NCI-H187 treated with DMSO at 0.1 percent for 48 hours (cell line): ENCODE results near the gene ABLIM1.

Experiments used
- DNase-seq: peaks from one replicate; lab custom pipeline; 2025; lab: John Stamatoyannopoulos, UW

ABLIM1 gene

DNA sequence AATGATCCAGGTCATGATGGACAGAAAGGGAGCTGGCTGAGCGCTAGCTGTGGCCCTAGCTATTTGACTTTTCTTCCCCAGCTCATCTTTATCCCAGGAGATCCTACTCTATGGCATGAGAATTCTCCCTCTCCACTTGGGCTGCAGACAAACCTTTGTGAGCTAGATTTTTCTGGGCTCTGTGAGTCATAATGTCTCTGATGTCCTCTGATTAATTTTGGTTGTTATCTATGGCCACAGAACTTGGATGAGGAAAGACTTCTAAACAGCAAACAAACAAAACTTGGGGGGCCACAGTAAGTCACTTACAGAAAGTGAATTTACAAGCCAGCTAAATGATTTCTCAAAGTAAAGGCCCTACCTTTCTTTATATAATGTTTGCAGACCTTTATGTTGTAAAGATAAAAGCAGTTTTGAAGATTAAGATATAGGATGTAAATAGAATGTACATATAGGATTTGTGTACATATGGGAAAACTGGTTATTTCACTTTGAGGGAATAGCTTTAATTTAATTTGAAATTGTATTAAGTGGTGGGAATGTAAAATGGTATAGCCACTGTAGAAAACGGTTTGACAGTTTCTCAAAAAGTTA lies 10.4 kb downstream of the ABLIM1 start:
- no peak for DNase-seq

DNA sequence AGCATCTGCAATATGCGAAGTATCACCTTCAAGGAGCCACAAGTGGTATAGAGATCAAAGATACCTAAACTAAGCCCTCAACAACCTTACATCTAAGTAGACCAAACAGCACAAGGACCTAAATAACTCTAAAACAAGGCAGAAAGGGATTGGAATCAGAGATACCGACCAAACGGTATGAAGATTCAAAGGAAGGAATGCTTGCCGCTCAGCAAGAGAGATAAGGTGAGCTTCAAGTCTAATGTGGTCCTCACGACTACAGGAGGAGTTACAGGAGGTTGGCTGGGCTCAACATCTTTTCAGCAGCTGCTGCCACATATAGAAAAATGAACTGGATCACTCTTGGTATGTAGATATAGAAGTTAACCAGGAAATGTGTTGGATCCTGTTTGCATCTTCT lies 11.6 kb downstream of the ABLIM1 start:
- no peak for DNase-seq

DNA sequence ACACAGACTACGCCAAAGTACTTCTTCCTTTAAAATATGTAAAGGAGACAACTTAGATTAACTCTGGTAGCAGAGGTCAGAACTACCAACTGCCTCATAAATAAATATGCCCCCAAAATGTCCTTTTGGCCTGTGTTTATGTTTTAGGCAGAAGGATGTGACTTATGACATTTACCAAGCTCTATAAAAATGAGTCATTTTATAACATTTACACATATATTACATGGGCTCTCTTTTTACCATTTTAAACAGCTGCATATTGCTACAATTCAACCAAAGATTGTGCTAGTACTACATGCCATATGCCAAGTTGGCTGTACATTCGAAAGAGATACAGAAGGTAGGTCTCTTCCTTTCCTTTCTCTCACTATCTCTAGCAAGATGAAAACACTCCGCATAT lies 12.4 kb downstream of the ABLIM1 start:
- no peak for DNase-seq

DNA sequence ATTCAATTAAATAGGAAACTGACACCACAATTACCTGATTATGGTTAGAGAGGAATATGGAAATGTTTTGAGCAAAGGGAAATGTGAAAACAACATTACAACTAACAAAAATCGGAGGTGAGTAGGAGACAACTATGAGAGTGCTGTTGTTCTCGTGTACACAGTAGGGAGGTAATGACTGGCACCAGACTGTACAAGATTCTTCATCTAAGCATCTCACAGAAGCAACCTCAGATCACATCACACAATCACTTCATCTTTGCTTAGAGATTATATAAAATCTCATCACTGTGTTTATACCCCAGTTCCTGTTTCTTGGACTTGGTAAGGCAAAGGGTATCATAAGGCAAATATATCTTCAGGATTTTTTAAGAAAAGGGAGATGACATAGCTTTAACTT lies 14.9 kb downstream of the ABLIM1 start:
- no peak for DNase-seq

DNA sequence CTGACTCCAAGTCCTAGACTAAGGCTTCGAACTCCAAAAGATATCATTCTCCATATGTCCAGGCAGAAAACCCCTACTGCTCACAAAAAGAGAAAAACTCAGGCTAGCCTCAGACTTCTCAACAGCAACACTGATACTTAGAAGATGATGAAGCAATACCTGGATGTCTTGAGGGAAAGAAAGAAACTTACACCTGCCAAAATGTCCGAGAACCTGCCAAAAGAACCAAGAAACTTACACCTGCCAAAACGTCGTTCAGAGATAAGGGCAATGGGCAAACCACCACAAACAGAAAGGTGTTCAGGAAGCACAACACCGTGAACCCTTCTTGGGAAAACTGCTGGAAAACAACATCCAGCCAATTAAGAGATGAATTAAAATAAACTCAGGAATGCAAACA lies 15.3 kb downstream of the ABLIM1 start:
- no peak for DNase-seq

DNA sequence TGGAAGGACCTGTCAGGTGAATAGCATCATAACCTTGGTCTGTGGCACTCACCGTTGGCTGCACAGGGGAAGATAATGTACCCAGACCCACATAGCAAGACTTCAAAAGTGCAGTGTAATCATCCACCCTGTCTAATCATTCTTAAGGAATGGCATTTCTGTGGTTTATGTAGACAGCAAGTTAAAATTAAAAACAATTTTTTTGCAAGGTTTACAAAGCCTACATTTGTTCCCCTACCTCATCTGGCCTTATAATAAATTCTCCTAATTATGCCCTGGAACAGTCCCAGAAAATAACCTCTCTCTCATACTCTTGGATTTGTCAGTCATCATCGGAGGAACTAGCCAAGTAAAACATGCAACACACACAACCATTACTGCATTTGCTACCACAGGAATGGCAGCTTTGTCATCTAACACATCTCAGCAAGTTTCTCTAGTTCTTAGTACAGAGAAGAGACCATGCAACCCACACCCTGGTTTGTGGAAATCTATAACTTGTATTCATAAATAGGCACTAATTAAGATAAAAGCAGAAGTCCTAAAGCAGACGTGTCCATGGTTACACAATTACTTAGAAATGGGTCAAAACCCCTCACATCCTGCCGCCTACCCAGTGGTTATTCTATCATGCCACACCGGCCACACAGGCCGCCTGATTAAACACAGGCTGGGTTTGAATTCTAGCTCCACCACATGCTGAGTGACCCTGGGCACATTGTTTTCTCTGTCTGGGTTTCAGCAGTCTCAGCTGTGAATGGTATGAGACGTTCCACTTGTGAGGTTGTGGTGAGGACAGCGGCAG lies 19.1 kb downstream of the ABLIM1 start:
- DNase-seq = no peak

DNA sequence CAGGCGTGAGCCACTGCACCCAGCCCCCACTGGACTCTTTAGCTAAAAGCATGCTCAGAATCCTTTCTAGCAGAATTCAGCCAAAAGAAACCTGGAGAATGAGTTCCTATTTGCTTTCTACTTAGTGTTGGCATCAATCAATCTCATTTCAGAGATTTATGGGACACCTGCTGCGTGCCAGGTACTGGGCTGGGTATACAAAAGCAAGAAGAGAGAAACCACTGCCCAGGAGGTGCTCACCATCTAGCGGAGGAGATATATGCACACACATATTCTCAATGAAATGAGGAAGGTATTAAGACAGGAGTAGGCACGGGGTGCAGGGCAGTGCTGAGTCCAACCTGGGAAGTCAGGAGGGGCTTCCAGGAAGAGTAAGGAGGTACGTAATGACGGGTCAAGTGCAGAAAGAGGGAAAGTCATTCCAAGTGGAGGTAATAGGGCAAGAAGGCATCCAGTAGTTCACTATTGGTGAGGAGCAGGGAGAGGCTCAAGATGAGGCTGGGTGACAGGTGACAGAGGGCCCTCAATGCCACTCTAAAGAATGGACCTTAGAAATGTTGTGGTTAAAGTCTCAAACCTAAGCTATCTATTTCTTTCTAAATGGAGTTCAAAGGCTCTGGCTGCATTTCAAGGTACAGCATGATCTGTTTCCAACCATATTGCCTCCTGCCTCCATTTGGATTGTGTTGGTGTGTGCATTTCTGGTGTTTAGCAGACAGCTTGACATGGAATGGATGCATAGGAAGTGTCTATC lies 22.1 kb downstream of the ABLIM1 start:
- peak; percentile 32 for DNase-seq

DNA sequence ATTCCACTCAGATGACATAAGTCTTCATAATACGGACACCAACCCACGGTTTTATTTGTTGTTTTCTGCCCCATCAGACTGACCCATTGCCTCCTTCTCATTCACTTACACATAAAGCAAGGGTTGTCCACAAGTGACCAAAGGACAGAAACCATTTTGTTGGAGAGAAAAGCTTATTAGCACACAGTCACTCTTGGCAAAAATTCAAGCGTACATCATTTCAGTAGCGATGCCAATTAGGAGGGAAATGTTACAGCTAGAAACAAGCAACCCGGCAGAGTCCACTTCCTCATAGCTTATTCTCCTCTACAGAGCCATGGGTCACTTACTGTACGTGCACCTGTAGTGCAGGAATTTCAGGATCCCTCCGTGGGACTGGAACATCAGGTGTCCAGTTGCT lies 23.0 kb downstream of the ABLIM1 start:
- no peak for DNase-seq

DNA sequence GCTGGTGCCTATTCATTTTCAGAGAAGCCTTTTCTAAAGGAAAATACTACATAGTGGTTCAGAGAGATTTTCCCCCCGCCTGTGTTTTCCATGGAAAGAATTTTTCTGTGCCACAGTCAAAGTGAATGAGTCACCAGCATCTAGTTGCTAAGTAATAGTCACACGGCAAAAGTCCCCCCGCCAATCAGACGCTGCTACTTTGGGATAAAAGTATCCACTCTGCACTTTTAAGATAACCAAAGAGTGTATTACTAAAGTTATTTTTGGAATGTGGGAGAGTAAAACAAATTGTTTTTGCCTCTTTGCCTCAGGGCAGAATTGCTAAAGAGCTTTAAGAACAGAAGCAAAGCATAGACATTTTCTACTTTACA lies 23.5 kb downstream of the ABLIM1 start:
- no peak for DNase-seq

DNA sequence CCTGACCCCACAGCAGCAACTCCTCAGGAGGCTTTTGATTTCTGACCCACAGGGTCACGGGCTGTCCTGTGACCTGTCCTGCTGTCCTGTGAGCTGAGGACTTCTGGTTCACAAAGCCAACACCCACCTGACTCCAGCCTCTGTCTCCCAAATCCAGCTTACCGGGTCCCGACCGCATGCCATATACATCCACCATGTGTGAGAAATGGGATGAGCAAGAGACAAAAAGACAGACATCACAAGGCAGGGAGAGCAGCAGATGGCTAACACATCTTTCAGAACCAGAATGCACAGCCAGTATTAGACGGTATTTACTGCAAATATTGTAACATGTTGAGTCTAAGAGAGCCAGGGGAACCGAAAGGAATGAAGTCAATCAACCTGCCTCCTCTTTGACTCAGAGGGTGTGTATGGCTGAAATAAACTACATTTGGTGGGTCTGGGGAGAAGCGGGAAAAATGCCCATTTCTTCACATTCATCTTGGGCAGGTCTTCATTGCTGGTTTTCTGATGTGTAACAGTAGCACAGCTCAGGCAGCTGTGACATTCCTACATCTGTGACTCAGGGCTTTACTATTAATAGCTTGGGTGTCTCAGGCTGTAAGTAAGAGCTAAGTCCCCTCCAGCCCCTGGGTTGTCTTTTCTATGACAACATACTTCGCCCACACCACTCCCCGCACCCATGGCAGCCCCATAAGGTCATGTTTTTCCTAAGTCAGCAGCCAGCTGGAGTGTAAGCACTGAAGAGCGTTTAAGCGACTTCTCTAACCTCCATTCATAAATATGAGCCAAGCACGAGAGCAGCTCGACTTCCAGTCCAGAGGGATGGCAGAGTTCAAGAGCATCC lies 25.0 kb downstream of the ABLIM1 start:
- no peak for DNase-seq

DNA sequence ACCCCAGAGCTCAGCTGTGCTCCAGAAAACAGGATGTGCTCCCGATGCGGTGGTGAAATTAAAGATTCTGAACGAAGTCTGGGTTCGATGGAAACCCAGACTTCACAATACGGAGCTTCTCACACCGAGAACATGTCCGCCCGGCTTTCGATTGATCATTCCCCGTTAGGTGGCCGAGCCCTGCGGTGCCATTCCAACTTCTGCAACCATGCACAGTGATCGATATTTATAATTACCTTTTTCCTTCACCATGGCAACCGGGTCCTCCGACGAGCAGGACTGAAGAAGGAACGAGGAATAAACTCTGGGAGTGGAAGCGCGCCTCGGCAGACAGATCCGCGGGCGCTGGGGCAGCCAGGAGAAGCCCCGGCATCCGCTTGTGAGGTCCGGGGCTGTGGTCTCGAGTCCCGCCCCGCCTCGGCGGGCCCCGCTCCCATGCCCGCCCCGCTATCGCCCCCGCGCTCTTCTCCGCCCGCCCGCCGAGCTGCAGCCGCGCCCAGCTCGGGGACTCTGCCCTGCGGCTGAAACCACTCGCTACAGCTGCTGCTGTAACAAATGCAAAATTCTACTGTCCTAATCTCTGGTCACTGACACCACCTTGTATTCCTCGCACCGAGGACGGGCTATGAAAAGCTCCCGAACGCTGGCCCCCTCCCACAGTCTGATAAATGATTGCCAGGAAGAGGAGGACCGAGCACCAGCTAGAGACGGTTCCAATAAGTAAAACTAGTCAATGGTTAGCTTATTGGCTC lies 26.2 kb downstream of the ABLIM1 start:
- no peak for DNase-seq

DNA sequence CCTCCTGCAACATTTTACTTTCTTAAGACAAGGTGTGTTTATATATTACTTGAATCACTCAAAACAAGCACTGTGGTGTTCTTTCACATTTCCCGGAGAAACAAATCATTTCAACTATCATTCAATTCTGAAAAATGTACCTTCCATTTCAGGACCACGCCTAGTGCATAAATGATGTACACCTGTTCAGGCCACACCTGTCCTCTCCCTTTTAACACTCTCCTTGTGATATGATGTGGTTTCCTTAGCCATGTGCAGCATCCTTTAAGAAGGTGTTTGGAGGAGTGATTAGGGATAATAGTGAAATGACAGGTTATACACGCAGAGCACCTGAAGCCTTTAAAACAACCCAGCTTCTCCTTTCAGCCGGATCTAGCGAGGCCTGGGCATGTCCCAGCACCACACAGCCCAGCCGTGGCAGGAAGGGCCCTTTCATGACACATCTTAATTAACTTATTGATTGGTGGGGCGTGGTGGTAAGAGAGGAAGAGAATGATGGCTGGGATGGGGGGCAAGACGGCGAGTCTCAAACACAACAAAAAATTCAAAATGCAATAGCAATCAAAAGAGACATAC lies 26.9 kb downstream of the ABLIM1 start:
- DNase-seq = no peak

DNA sequence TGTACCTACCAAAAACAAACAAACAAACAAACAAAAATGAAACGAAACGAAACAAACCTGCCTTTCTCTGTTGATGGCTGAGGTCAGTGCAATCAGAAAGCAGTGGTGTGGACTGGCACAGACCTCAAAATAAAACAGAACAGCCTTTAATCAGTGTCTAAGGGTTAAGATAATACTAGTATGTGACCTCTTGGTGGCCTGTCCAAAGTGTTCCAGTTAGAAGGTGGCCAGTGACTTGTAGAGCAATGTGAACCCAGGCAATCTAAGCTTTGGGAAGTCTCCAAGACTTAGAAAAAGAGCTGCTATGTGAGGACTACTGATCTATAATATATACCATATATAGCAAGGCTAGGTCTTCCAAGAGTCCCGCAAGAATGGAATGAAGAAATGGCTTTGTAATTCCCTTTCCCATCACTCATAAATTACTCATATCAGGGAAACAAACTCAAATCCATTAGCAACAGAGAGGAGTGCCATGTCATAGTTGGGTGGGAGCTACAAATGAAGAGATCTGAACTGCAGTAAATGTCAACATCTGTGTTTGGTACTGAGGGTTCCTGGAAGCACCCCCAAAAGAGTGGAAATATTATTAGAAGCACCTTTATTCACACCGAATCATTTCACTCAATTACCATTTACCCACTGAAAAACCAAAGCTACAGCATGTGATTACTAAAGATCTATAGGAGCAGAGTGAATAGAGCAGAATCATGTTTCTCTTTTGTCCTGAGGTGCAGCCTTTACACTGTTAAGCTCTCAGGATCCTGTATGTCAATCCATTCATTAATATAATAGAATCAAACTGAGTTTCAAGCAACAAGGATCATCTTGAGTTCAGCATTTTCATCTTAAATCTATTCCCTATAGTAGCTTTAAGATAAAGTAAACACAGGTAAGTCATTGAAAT lies 28.0 kb downstream of the ABLIM1 start:
- DNase-seq = no peak

DNA sequence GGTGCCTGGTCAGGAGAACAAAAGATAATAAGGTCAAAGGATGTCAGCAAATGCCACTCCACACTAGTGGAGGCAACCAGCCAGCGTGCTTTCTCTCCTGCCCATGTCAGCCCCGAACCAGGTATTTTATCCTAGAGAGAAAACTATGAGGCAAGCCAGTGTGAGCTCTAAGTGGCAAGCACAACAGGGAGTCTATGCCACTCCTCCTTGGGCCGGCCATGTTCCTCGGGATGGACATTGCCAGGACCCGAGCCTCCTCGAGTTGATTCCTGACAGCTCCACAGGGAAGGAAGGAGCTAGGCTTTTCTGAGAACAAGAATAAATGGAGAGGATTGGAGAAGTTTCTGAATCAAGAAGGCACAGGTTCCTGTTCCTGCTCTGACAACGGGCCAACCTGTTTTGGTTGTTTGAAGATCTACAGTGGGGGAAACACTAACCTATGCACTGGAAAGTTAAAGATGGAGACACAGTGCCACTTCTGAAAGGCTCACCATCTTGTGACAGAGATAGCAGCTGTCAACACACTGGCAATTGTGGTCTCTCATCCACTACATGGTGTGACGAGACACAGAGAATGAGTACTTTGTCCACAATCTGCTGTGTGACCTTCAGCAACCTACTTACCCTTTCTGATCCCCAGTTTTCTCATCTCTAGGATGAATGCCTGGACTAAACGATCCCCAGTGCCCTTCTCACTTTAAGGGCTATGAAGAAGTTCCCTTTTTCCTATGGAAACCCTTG lies 28.8 kb downstream of the ABLIM1 start:
- DNase-seq = no peak

DNA sequence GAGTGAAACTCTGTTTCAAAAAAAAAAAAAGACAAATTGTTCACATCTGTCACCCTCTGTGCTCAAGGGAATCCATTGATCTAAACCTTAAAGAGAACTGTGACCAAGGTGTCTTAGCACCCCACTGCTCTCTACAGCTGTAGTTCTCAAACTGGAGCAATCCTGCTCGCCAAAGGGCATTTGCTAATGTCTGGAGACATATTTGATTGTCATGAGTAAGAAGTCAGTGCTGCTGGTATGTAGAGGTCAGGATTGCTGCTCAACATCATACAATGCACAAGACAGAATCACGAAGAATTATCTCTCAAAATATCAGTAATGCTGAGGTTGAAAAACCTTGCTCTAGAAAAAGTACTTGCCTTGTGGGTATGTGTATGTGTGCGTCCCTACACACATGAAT lies 30.0 kb downstream of the ABLIM1 start:
- no peak for DNase-seq

DNA sequence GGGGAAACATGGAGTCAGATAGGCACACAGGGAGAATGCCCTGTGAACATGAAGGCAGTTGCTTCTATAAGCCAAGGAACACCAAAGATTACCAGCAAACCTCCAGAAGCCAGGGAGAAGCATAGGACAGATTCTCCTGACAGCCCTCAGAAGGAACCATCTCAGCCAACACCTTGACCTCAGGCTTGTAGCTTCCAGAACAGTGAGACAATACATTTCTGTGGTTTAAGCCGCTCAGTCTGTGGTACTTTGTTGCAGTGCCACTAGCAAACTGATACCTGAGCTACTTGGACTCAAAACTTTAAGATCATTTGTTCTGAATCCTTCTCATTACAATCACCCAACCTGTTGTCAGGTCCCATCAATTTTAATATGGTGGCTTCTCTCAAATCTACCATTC lies 31.2 kb downstream of the ABLIM1 start:
- DNase-seq = no peak

DNA sequence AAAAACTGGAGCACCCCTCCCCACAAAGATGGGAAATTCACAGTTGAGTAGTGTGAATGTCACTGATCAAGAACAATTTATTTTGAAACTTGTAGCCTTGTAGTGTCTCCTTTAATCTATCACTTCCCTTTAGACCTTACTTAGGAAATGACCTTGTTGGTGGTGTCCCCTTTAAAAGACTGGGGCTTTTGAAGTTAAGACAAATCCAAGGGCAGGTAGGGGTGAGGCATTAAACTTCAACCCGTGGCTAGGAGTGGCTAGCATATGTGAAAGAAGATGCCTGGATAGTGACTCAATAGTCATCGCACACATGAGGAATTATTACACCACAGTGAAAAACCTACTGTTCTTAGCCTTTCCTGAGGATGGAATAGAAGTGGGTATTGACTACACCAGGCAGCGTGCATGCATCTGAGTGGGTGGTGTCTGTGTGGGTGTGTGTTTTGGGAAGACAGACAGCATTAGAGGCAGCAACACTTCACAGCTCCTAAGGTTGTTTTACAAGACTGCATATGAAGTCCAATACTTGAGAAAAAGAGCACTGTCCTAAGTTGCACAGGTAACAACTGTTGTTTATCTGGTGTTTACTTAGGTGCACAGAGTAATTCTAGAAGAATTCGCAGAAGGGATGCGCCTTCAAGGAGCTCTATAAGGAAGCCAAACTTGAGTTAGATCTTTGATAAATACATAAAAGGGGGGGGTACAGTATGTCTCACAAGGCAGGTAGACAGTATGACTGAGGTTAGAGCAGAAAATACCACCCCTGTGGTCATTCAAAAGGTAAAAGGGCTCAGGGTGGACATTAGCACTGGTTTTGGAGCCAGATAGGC lies 32.9 kb downstream of the ABLIM1 start:
- no peak for DNase-seq

DNA sequence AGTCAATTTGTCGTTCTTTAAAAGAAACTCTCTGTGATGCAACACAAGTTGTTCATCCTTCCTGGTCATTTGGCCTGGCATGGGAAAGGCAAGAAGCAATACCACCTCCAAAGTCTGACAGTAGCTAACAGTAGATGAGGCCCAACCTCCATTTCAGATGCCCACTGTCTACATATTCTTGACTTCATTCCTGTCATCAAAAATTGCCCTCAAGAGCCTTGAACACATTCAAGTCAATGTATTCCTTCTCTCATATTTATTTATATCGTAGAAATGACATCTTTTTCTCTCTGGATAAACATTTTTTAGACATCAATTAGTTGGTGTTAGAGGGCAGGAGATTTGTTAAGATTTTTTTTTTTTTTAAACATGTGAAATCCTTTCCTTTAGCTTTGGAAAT lies 33.7 kb downstream of the ABLIM1 start:
- no peak for DNase-seq
